ENCODE results near the gene TMEM131L.

The TMEM131L gene

GRCh38 chr4:153518001-153518400 is 51.8 kb downstream of the TMEM131L start:
- TF ChIP-seq, protein P1, sequence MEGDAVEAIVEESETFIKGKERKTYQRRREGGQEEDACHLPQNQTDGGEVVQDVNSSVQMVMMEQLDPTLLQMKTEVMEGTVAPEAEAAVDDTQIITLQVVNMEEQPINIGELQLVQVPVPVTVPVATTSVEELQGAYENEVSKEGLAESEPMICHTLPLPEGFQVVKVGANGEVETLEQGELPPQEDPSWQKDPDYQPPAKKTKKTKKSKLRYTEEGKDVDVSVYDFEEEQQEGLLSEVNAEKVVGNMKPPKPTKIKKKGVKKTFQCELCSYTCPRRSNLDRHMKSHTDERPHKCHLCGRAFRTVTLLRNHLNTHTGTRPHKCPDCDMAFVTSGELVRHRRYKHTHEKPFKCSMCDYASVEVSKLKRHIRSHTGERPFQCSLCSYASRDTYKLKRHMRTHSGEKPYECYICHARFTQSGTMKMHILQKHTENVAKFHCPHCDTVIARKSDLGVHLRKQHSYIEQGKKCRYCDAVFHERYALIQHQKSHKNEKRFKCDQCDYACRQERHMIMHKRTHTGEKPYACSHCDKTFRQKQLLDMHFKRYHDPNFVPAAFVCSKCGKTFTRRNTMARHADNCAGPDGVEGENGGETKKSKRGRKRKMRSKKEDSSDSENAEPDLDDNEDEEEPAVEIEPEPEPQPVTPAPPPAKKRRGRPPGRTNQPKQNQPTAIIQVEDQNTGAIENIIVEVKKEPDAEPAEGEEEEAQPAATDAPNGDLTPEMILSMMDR (IDR thresholded peaks at IDR 0.05), result no peak
- no peak for TF ChIP-seq ZFX (IDR thresholded peaks at IDR 0.05; ENCODE audit: borderline replicate concordance)
- no peak overlapping the region for H3K27ac ChIP-seq

GRCh38 chr4:153518637-153519389 is 52.7 kb downstream of the TMEM131L start:
- no peak overlapping the region for H3K27ac ChIP-seq
- no peak for TF ChIP-seq ZFX (IDR thresholded peaks at IDR 0.05; ENCODE audit: borderline replicate concordance)
- TF ChIP-seq, protein P1 (IDR thresholded peaks at IDR 0.05), result no peak

DNA sequence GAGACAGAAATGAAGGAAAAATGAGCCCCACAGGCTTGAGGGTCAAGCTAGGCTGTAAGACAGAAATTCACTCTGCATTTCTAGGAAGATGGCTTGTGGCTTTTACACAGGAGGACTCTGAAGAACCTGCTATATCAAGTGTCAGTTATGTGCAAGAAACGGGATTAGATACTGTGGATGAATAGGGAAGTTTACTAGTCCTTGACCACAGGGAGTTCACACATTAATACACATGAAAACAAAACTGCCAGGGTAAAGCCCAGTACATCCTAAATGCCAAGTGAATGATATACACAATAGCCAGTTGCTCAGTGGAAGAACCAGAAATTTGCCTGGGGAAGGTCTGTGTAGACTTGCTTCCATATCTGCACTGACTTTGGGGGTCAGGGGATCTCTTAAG is 53.5 kb downstream of the TMEM131L start:
- no peak overlapping the region for H3K27ac ChIP-seq
- TF ChIP-seq, protein P1 (IDR thresholded peaks at IDR 0.05), result no peak
- TF ChIP-seq ZFX (IDR thresholded peaks at IDR 0.05; ENCODE audit: borderline replicate concordance), result no peak

DNA sequence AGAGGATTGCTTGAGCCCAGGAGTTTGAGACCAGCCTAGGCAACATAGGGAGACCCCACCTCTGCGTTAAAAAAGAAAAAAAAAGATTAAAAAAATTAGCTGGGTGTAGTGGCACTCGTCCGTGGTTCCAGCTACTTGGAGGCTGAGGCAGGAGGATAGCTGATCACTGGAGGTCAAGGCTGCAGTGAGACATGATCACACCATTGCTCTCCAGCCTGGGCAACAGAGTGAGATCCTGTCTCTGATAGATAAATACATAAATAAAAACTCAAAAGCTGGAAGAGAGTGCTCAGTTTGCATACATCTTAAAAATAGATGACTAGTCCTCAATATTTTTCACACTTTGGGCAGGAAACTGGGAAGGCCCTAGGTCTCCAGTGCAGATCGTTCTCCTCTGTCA is 54.1 kb downstream of the TMEM131L start:
- H3K27ac ChIP-seq, result no peak overlapping the region
- TF ChIP-seq, protein P1 (IDR thresholded peaks at IDR 0.05), result no peak
- TF ChIP-seq ZFX (IDR thresholded peaks at IDR 0.05; ENCODE audit: borderline replicate concordance), result no peak

DNA sequence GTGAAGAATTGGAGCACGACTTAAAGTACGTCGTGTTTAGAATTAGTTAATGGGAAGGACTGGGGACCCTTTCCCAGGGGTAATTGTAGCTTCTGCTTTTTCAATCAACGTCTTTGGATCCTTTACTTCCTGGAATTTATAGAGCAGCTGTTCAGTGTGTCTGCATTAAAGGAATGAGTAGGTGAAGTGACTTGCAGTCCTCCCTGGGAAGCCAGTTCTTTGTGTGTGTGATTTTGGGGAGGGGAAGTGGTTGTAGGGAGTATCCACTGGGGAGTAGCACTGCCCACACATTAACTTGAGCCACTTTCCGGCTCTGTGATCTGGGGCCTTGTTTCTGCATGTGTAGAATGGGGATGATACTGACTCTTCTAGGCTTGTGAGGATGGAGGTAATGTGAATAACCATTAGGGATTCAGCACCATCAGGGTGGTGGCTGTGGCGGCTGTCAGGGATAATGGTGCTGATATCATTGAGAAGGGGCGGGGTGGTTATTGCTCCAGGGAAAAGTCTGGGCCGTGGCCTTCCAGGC is 54.7 kb downstream of the TMEM131L start:
- TF ChIP-seq ZFX (IDR thresholded peaks at IDR 0.05; ENCODE audit: borderline replicate concordance), result no peak
- TF ChIP-seq, protein P1 (IDR thresholded peaks at IDR 0.05), result no peak
- H3K27ac ChIP-seq, result no peak overlapping the region

- TF ChIP-seq, protein P1 (IDR thresholded peaks at IDR 0.05), result no peak
- TF ChIP-seq ZFX (IDR thresholded peaks at IDR 0.05; ENCODE audit: borderline replicate concordance), result no peak
- H3K27ac ChIP-seq, result no peak overlapping the region
Observed at GRCh38 chr4:153521478-153521877, 55.3 kb downstream of the TMEM131L start.
